GM21367 (cell line): ENCODE measurements around the gene FRYL.
"Not testable (repeated sequence)": the region's sequence is repeated elsewhere in the genome, so short reads cannot be mapped to it uniquely, and the experiment has no call there.

ENCODE experiments used
- ATAC-seq: cut with Tn5 transposase; IDR thresholded peaks from one replicate; pipeline ENCODE4 v1.9.1; 2021; ENCODE audit not compliant: unreplicated experiment

The FRYL gene

DNA sequence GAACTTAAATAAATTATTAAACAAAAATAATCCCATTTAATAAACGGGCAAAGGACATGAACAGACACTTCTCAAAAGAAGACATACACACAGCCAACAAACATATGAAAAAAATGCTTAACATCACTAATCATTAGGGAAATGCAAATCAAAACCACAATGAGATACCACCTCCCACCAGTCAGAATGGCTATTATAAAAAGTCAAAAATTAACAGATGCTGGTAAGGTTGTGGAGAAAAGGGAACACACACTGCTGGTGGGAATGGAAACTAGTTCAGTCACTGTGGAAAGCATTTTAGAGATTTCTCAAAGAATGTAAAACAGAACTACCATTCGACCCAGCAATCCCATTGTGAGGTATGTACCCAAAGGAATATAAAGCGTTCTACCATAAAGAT is 328.4 kb downstream of the FRYL start:
- ATAC-seq = not testable (repeated sequence)

DNA sequence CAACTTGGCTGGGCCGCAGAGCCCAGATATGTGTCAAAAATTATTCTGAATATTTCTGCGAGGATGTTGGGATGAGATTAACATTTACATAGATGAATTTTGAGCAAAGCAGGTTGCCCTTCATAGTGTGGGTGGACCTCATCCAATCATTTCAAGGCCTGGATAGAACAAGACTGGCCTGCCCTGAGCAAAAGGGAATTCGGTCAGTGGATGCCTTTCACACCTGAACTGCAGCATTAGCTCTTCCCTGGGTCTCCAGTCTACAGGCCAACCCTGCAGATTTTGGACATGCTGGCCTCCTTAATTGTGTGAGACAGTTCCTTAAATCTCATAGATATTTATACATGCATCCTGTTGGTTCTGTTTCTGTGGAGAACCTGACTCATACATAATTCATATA is 329.3 kb downstream of the FRYL start:
- ATAC-seq = no peak

DNA sequence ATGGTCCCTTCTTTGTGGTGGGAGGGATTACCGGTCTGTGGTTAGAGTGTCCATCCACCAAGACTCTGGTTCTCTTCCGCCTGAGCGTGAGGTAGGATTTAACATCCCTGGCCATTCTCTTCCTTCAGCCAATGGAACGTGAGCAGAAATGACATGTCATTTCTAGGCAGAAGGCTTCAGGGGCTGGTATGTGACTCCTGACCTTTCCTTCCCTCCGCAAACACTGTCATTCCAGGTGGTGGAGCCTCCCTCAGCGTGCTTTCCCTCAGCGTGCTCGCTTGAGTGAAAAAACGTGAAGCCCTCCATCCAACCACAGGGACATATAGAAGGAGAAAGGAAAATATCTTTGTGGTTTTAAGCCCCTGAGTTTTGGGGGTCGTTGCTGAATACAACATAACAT is 330.9 kb downstream of the FRYL start:
- no peak for ATAC-seq
